ENCODE results near the gene CAVIN2.
A peak's percentile ranks its signal among the peaks of the same experiment; 100 is the strongest.

Gene CAVIN2

GRCh38 chr2:191864628-191865374 is 17.9 kb upstream of the CAVIN2 start:
- DNase-seq = no peak

- DNase-seq = no peak
Observed at GRCh38 chr2:191863988-191864387, 17.1 kb upstream of the CAVIN2 start.

GRCh38 chr2:191862156-191862775 is 15.4 kb upstream of the CAVIN2 start:
- no peak for DNase-seq

- no peak for DNase-seq
Observed at GRCh38 chr2:191860760-191861466, 14.0 kb upstream of the CAVIN2 start.

- no peak for DNase-seq
Observed at GRCh38 chr2:191859681-191860080, 12.8 kb upstream of the CAVIN2 start.

- DNase-seq = no peak
Observed at GRCh38 chr2:191857886-191858285, 11.0 kb upstream of the CAVIN2 start.

- no peak for DNase-seq
Observed at GRCh38 chr2:191857259-191857805, 10.4 kb upstream of the CAVIN2 start.

GRCh38 chr2:191856111-191856876 is 9.4 kb upstream of the CAVIN2 start:
- DNase-seq = no peak

- no peak for DNase-seq
Observed at GRCh38 chr2:191855382-191855781, 8.5 kb upstream of the CAVIN2 start.

GRCh38 chr2:191854382-191855372 is 7.8 kb upstream of the CAVIN2 start:
- no peak for DNase-seq

- no peak for DNase-seq
Observed at GRCh38 chr2:191853843-191854242, 7.0 kb upstream of the CAVIN2 start.

- DNase-seq = no peak
Observed at GRCh38 chr2:191851158-191851557, 4.3 kb upstream of the CAVIN2 start.

GRCh38 chr2:191848771-191849767 is 2.2 kb upstream of the CAVIN2 start:
- no peak for DNase-seq

GRCh38 chr2:191847764-191848163 is 876 bp upstream of the CAVIN2 start:
- DNase-seq = no peak

- DNase-seq = peak; percentile 55
Observed at GRCh38 chr2:191845876-191846514, 893 bp downstream of the CAVIN2 start.

GRCh38 chr2:191845248-191845715 is 1.6 kb downstream of the CAVIN2 start:
- DNase-seq = peak; percentile 67

GRCh38 chr2:191844706-191845105 is 2.2 kb downstream of the CAVIN2 start:
- no peak for DNase-seq

- DNase-seq = no peak
Observed at GRCh38 chr2:191840921-191841320, 6.0 kb downstream of the CAVIN2 start.

- DNase-seq = peak; percentile 72
Observed at GRCh38 chr2:191839918-191840804, 6.7 kb downstream of the CAVIN2 start.

All from OCI-M1 (cell line).